Liver (tissue), 9 donors: ENCODE measurements around the gene PCDHGA10. TPM values are rescaled to one million over a fixed set of nuclear protein-coding genes. Genes with fewer than 3 reads are reported as not detected.
"Not testable (repeated sequence)": the region's sequence is repeated elsewhere in the genome, so short reads cannot be mapped to it uniquely, and the experiment has no call there.

ENCODE experiments used
- DNase-seq: peaks from one replicate; pipeline ENCODE4 v3.0.0-alpha.2; 2017; ENCODE audit warnings: low spot score
- H3K27ac ChIP-seq, 2 donors: one replicate each; pipeline ENCODE4 v1.7.0; 2013; ENCODE audit warnings: inconsistent platforms in 2 of 2, low read length in 2 of 2, control low read depth in 1 of 2, low read depth in 1 of 2, mild to moderate bottlenecking in 1 of 2
- H3K27me3 ChIP-seq, 4 donors: one replicate each; pipeline versions ENCODE4 v1.6.1 to v1.7.0; 2013; ENCODE audit warnings: low read length in 3 of 4, inconsistent platforms in 1 of 4, mild to moderate bottlenecking in 1 of 4, moderate library complexity in 1 of 4; ENCODE audit not compliant: control insufficient read depth in 4 of 4, insufficient read depth in 4 of 4
- H3K36me3 ChIP-seq, 4 donors: one replicate each; pipeline versions ENCODE4 v1.6.1 to v1.7.0; 2013; ENCODE audit warnings: low read length in 3 of 4, mild to moderate bottlenecking in 3 of 4, low read depth in 1 of 4, moderate library complexity in 1 of 4; ENCODE audit not compliant: control insufficient read depth in 4 of 4, insufficient read depth in 3 of 4
- H3K4me1 ChIP-seq, 4 donors: one replicate each; pipeline versions ENCODE4 v1.6.1 to v1.7.0; 2013; ENCODE audit warnings: low read length in 3 of 4, mild to moderate bottlenecking in 3 of 4, moderate library complexity in 1 of 4; ENCODE audit not compliant: control insufficient read depth in 4 of 4, insufficient read depth in 4 of 4
- H3K4me3 ChIP-seq, 3 donors: one replicate each; pipeline versions ENCODE4 v1.6.1 to v1.7.0; 2013; ENCODE audit warnings: low read length in 3 of 3, control low read depth in 1 of 3, low read depth in 1 of 3, mild to moderate bottlenecking in 1 of 3
- H3K9ac ChIP-seq, 2 donors: one replicate each; pipeline ENCODE4 v1.7.0; 2013; ENCODE audit warnings: low read length in 2 of 2, mild to moderate bottlenecking in 2 of 2, moderate library complexity in 2 of 2, control low read depth in 1 of 2, low read depth in 1 of 2
- H3K9me3 ChIP-seq, 4 donors: one replicate each; pipeline versions ENCODE4 v1.6.1 to v1.7.0; 2013; ENCODE audit warnings: low read length in 3 of 4; ENCODE audit not compliant: control insufficient read depth in 4 of 4
- ATF3 ChIP-seq: IDR thresholded peaks from 2 replicates; pipeline ENCODE4 v1.6.1; 2016; ENCODE audit warnings: antibody characterized with exemption
- CTCF ChIP-seq: fragments of 150-350 bp; IDR thresholded peaks from 2 replicates; pipeline ENCODE4 v1.5.1; 2017; ENCODE audit warnings: improper control_type of control experiment, low read depth, low read length; ENCODE audit not compliant: missing input control
- EGR1 ChIP-seq, 2 donors: IDR thresholded peaks; 2 replicates each; pipeline ENCODE4 v1.6.1; 2016 to 2018; ENCODE audit warnings: antibody characterized with exemption in 2 of 2, low read depth in 2 of 2
- FOXA1 ChIP-seq: IDR thresholded peaks from 2 replicates; pipeline ENCODE4 v1.6.1; 2016; ENCODE audit warnings: antibody characterized with exemption
- FOXA2 ChIP-seq: IDR thresholded peaks from 2 replicates; pipeline ENCODE4 v1.6.1; 2016; ENCODE audit warnings: antibody characterized with exemption
- GABPA ChIP-seq, 2 donors: IDR thresholded peaks in 1 of 2; conservative IDR thresholded peaks in 1 of 2; 2 replicates each; pipeline ENCODE4 v1.6.1; 2016; ENCODE audit warnings: antibody characterized with exemption in 2 of 2, mild to moderate bottlenecking in 1 of 2, moderate library complexity in 1 of 2
- HNF4A ChIP-seq, 2 donors: conservative IDR thresholded peaks; 2 replicates each; pipeline ENCODE4 v1.6.1; 2016; ENCODE audit warnings: antibody characterized with exemption in 2 of 2, mild to moderate bottlenecking in 2 of 2
- HNF4G ChIP-seq: IDR thresholded peaks from 2 replicates; pipeline ENCODE4 v1.6.1; 2016; ENCODE audit warnings: antibody characterized with exemption
- JUND ChIP-seq, 2 donors: IDR thresholded peaks; 2 replicates each; pipeline ENCODE4 v1.6.1; 2016; ENCODE audit warnings: antibody characterized with exemption in 2 of 2
- MAX ChIP-seq: IDR thresholded peaks from 2 replicates; pipeline ENCODE4 v1.6.1; 2016; ENCODE audit warnings: antibody characterized with exemption
- NR2F2 ChIP-seq: IDR thresholded peaks from 2 replicates; pipeline ENCODE4 v1.6.1; 2016; ENCODE audit warnings: antibody characterized with exemption
- RAD21 ChIP-seq, 2 donors: IDR thresholded peaks; 2 replicates each; pipeline ENCODE4 v1.6.1; 2016; ENCODE audit warnings: antibody characterized with exemption in 2 of 2, mild to moderate bottlenecking in 2 of 2
- RXRA ChIP-seq, 2 donors: IDR thresholded peaks; 2 replicates each; pipeline ENCODE4 v1.6.1; 2017 to 2018; ENCODE audit warnings: antibody characterized with exemption in 2 of 2, mild to moderate bottlenecking in 1 of 2
- SP1 ChIP-seq: IDR thresholded peaks from 2 replicates; pipeline ENCODE4 v1.6.1; 2018; ENCODE audit warnings: antibody characterized with exemption, mild to moderate bottlenecking
- TAF1 ChIP-seq: conservative IDR thresholded peaks from 2 replicates; pipeline ENCODE4 v1.6.1; 2016; ENCODE audit warnings: antibody characterized with exemption, mild to moderate bottlenecking
- YY1 ChIP-seq: IDR thresholded peaks from 2 replicates; pipeline ENCODE4 v1.6.1; 2016; ENCODE audit warnings: antibody characterized with exemption, mild to moderate bottlenecking
- WGBS: extraction: QIAGEN DNeasy Blood & Tissue Kit; methylation state at CpG from one replicate; pipeline ENCODE4 v1.1.7; 2013; 5-methylcytosine and 5-hydroxymethylcytosine counted together
- polyA plus RNA-seq, 2 donors: library from polyadenylated mRNA; stranded (reverse) in 1 of 2; unstranded in 1 of 2; fragments of 200-250 nt in 1 of 2; fragments of >200 nt in 1 of 2; fragmentation: Nextera tagmentation in 1 of 2; extraction: Ambion mirVana in 1 of 2; gene quantifications; one replicate each; pipeline versions ENCODE4 v1.2.1 to v1.2.3, GENCODE V29; 2013 to 2015
- total RNA-seq, 2 donors: library from RNA; depleted of rRNA; stranded (reverse); fragments of >200 nt; gene quantifications; one replicate each; pipeline ENCODE4 v1.2.3, GENCODE V29; 2014
- donor health status: healthy.
- donor health status: healthy.
- donor health status: healthy.
- donor health status: healthy.
- donor health status: healthy.

The PCDHGA10 gene
- total and polyA plus RNA-seq, 4 donors, result 1.2 to 3.9 (median 1.6) TPM

- peak; percentile 16 for TF ChIP-seq CTCF
- TF ChIP-seq RXRA (IDR thresholded peaks at IDR 0.05), result no peak
- no peak for TF ChIP-seq EGR1 (IDR thresholded peaks at IDR 0.05; ENCODE audit: low read depth in 2 of 2)
- TF ChIP-seq FOXA1, result no peak
- no peak for TF ChIP-seq HNF4G
- no peak for TF ChIP-seq JUND (IDR thresholded peaks at IDR 0.05)
- TF ChIP-seq RAD21 (IDR thresholded peaks at IDR 0.05), result peak; percentile 55 to 76
- no peak for TF ChIP-seq HNF4A (conservative IDR thresholded peaks at IDR 0.05)
- no peak for TF ChIP-seq FOXA2
- no peak for TF ChIP-seq YY1
- no peak for TF ChIP-seq SP1
- no peak for TF ChIP-seq TAF1
- no peak for TF ChIP-seq GABPA (IDR thresholded peaks at IDR 0.05 in 1 of 2, conservative IDR thresholded peaks at IDR 0.05 in 1 of 2)
- no peak for TF ChIP-seq NR2F2
These were observed 17.7 kb downstream of the PCDHGA10 start, which contains the start of gene PCDHGA12 (continued) for GRCh38 chr5:141430332-141431113.

- no peak overlapping the region for H3K9ac ChIP-seq
These were observed 18.5 kb downstream of the PCDHGA10 start for GRCh38 chr5:141431286-141431685.

GRCh38 chr5:141432308-141432707, 19.5 kb downstream of the PCDHGA10 start:
- peak overlapping the region in 2 of 3 donors; percentile 62 to 72 for H3K4me3 ChIP-seq
- WGBS, result 38% methylated on average over 38 of the region's 38 CpGs

More at GRCh38 chr5:141431286-141431685, 18.5 kb downstream of the PCDHGA10 start:
- 20% methylated on average over 37 of the region's 37 CpGs for WGBS
- Histone ChIP-seq H3K27me3 (no peaks in the 10 kb centered on the region), H3K9me3 (peaks cover 40 to 77% (median 46%) of the 10 kb centered on the region in 4 donors), H3K27ac (no peak overlapping the region), H3K4me3 (peak overlapping the region in 2 of 3 donors; percentile 62 to 72), H3K4me1 (peaks cover 0 to 11% (median 2%) of the 10 kb centered on the region in 4 donors), H3K36me3 (peaks cover 0 to 3% (median 0%) of the 10 kb centered on the region in 4 donors)
- DNase-seq, result no peak
- no peak for TF ChIP-seq TAF1
- TF ChIP-seq JUND (IDR thresholded peaks at IDR 0.05), result no peak
- TF ChIP-seq MAX, result no peak
- TF ChIP-seq FOXA2, result no peak
- no peak for TF ChIP-seq NR2F2
- no peak for TF ChIP-seq RAD21 (IDR thresholded peaks at IDR 0.05)
- no peak for TF ChIP-seq ATF3
- TF ChIP-seq GABPA (IDR thresholded peaks at IDR 0.05 in 1 of 2, conservative IDR thresholded peaks at IDR 0.05 in 1 of 2), result no peak
- TF ChIP-seq FOXA1, result no peak
- no peak for TF ChIP-seq EGR1 (IDR thresholded peaks at IDR 0.05; ENCODE audit: low read depth in 2 of 2)
- no peak for TF ChIP-seq HNF4A (conservative IDR thresholded peaks at IDR 0.05)
- no peak for TF ChIP-seq SP1

GRCh38 chr5:141432726-141433125, 19.9 kb downstream of the PCDHGA10 start:
- Histone ChIP-seq H3K4me3 (peak overlapping the region in 1 of 3 donors; percentile 26), H3K4me1 (peaks cover 0 to 11% (median 2%) of the 10 kb centered on the region in 4 donors), H3K9me3 (peaks cover 26 to 64% (median 33%) of the 10 kb centered on the region in 4 donors)
- DNase-seq, H3K27ac ChIP-seq, H3K27me3 ChIP-seq, H3K36me3 ChIP-seq, H3K9ac ChIP-seq: not testable (repeated sequence)
- 27% methylated on average over 29 of the region's 29 CpGs for WGBS

More at GRCh38 chr5:141432308-141432707, 19.5 kb downstream of the PCDHGA10 start:
- peaks cover 0 to 11% (median 2%) of the 10 kb centered on the region in 4 donors for H3K4me1 ChIP-seq
- H3K9me3 ChIP-seq, result peaks cover 30 to 68% (median 37%) of the 10 kb centered on the region in 4 donors
- not testable (repeated sequence) for H3K9ac ChIP-seq, H3K27me3 ChIP-seq, H3K27ac ChIP-seq, H3K36me3 ChIP-seq, DNase-seq
